K562 (cell line): ENCODE results near the gene PPP1R13L. TPM values are rescaled to one million over a fixed set of nuclear protein-coding genes. Genes with fewer than 3 reads are reported as not detected.
A peak's percentile ranks its signal among the peaks of the same experiment; 100 is the strongest.

Experiments
- ATAC-seq: fragments of 200-7000 bp; cut with Tn5 transposase; 3 replicates; pipeline ENCODE4 v1.9.1; 2020; ENCODE audit warnings: moderate library complexity
- BruUV-seq: library from RNA; stranded (reverse); fragments of 400-500 nt; replicated peaks from 2 replicates; lab custom pipeline; 2021; lab: Mats Ljungman, UMichigan
- CTCF ChIA-PET: fragments of 300-600 bp; formaldehyde crosslinking; extraction: SDS; loops from one replicate; lab custom pipeline; 2021; ENCODE audit warnings: low intra/inter-chr PET ratio; lab: Yijun Ruan, JAX
- POLR2A ChIA-PET: fragments of 300-600, 350-650 bp; sonication (Branson Sonifier 250); formaldehyde crosslinking; extraction: SDS; loops from one replicate; lab custom pipeline; 2021; ENCODE audit warnings: antibody characterized with exemption, inconsistent platforms; lab: Yijun Ruan, JAX
- DNase-seq, 4 experiments: peaks; one replicate each; pipeline versions ENCODE4 v3.0.0 to v3.0.0-alpha.2; 2011 to 2018; ENCODE audit warnings: low spot score in 3 of 4, mixed read lengths in 3 of 4; ENCODE audit errors: extremely low read depth in 1 of 4
- FAIRE-seq: peaks from 2 replicates; lab custom pipeline; 2011; peaks lifted over from hg19 to GRCh38; lab: Jason Lieb, UNC
- H2AFZ ChIP-seq: 2 replicates; pipeline ENCODE4 v1.6.0; 2011; ENCODE audit warnings: low read depth, low read length, control low read depth, inconsistent platforms
- H3K27ac ChIP-seq: fragments of 200-600 bp; 3 replicates; pipeline ENCODE4 v1.8.0; 2011; ENCODE audit warnings: low read depth, mild to moderate bottlenecking, control low read depth, inconsistent platforms, low read length, moderate library complexity, mixed read lengths; ENCODE audit errors: extremely low read depth
- H3K27me3 ChIP-seq, 2 experiments: fragments of 300-600 bp in 1 of 2; 2 replicates in 1 of 2; 3 replicates in 1 of 2; pipeline versions ENCODE4 v1.6.0 to v1.8.0; 2011; ENCODE audit warnings: inconsistent platforms in 2 of 2, low read length in 2 of 2, mild to moderate bottlenecking in 1 of 2, mixed read lengths in 1 of 2, moderate library complexity in 1 of 2; ENCODE audit not compliant: control insufficient read depth in 2 of 2, insufficient read depth in 2 of 2
- H3K36me3 ChIP-seq: fragments of 300-600 bp; 3 replicates; pipeline ENCODE4 v1.8.0; 2011; ENCODE audit warnings: mild to moderate bottlenecking, low read length, inconsistent platforms; ENCODE audit not compliant: control insufficient read depth, insufficient read depth
- H3K4me1 ChIP-seq, 2 experiments: fragments of 200-600 bp in 1 of 2; replicated peaks in 1 of 2; 2 replicates in 1 of 2; 3 replicates in 1 of 2; pipeline versions ENCODE4 v1.5.1 to v1.8.0; 2011; ENCODE audit warnings: inconsistent platforms in 2 of 2, low read length in 2 of 2, mild to moderate bottlenecking in 1 of 2, mixed read lengths in 1 of 2, moderate library complexity in 1 of 2; ENCODE audit not compliant: control insufficient read depth in 2 of 2, insufficient read depth in 2 of 2
- H3K4me2 ChIP-seq: 2 replicates; pipeline ENCODE4 v1.6.1; 2011; ENCODE audit warnings: low read length, control low read depth, inconsistent platforms, mixed read lengths; ENCODE audit not compliant: insufficient read depth
- H3K4me3 ChIP-seq: fragments of 200-600 bp; sonication (generic), shearing (Covaris generic); 2 replicates; pipeline ENCODE4 v1.5.1; 2016; ENCODE audit warnings: control low read depth, inconsistent platforms
- H3K79me2 ChIP-seq: fragments of 200-600 bp; 3 replicates; pipeline ENCODE4 v1.8.0; 2011; ENCODE audit warnings: low read length, inconsistent platforms; ENCODE audit not compliant: control insufficient read depth, insufficient read depth
- H3K9ac ChIP-seq, 2 experiments: 2 replicates each; pipeline versions ENCODE4 v1.6.0 to v1.6.1; 2011; ENCODE audit warnings: low read depth in 2 of 2, low read length in 2 of 2, control low read depth in 1 of 2, inconsistent platforms in 1 of 2, mild to moderate bottlenecking in 1 of 2, mixed read lengths in 1 of 2; ENCODE audit not compliant: insufficient read depth in 1 of 2
- H3K9me1 ChIP-seq: one replicate; pipeline ENCODE4 v1.6.0; 2011; ENCODE audit warnings: inconsistent platforms, mild to moderate bottlenecking, low read length, moderate library complexity; ENCODE audit not compliant: control insufficient read depth, insufficient read depth
- H3K9me3 ChIP-seq: replicated peaks from 2 replicates; pipeline ENCODE4 v1.5.1; 2011; ENCODE audit warnings: low read depth, low read length, inconsistent platforms; ENCODE audit not compliant: control insufficient read depth, insufficient read depth
- H4K20me1 ChIP-seq: replicated peaks from 2 replicates; pipeline ENCODE4 v1.6.1; 2011; ENCODE audit warnings: low read length, inconsistent platforms, mixed read lengths; ENCODE audit not compliant: control insufficient read depth, insufficient read depth
- DIDO1 ChIP-seq: fragments of 450-650 bp; IDR thresholded peaks from 2 replicates; pipeline ENCODE4 v1.6.1; 2016; ENCODE audit warnings: low read depth, missing biosample characterization, missing genetic modification characterization
- KDM1A ChIP-seq, 2 experiments: fragments of 450-650 bp; IDR thresholded peaks; 2 replicates each; pipeline ENCODE4 v1.6.1; 2016; ENCODE audit warnings: mild to moderate bottlenecking in 2 of 2
- NFIC ChIP-seq: fragments of 450-650 bp; IDR thresholded peaks from 2 replicates; pipeline ENCODE4 v1.6.1; 2017; ENCODE audit warnings: mild to moderate bottlenecking, inconsistent platforms
- RBM25 ChIP-seq: fragments of 200-400 bp; formaldehyde crosslinking; IDR thresholded peaks from 2 replicates; pipeline ENCODE4 v1.6.1; 2018; ENCODE audit warnings: low read length, low read depth, moderate library complexity; ENCODE audit not compliant: severe bottlenecking
- ZC3H11A ChIP-seq: IDR thresholded peaks from 2 replicates; pipeline ENCODE4 v1.6.1; 2012; ENCODE audit warnings: low read depth, low read length, improper control_type of control experiment
- ZFP36 ChIP-seq: fragments of 150-350 bp; IDR thresholded peaks from 2 replicates; pipeline ENCODE4 v1.6.1; 2018; ENCODE audit warnings: low read length, low read depth; ENCODE audit not compliant: partially characterized antibody
- ZNF316 ChIP-seq: fragments of 450-650 bp; IDR thresholded peaks from 2 replicates; pipeline ENCODE4 v1.6.1; 2016
- ZNF717 ChIP-seq: fragments of 250-450 bp; sonication (Bioruptor Pico); IDR thresholded peaks from 2 replicates; pipeline ENCODE4 v1.5.0; 2021
- WGBS: fragments of 100-300 bp; shearing (Covaris generic); methylation state at CpG from one replicate; pipeline ENCODE4 v1.1.6; 2016; ENCODE audit warnings: low coverage, mixed read lengths; ENCODE audit not compliant: insufficient coverage; ENCODE audit errors: missing lambda C conversion rate; 5-methylcytosine and 5-hydroxymethylcytosine counted together
- in situ Hi-C: fragments of 300-500 bp; cut with MboI; formaldehyde crosslinking; loops from 4 replicates; pipeline ENCODE4 v1.15.0; 2018; ENCODE audit warnings: inconsistent platforms, mixed read lengths
- intact Hi-C: fragments of 100-400 bp; cut with micrococcal nuclease; formaldehyde crosslinking; loops from 2 replicates; pipeline ENCODE4 v1.14.2; 2022
- polyA plus RNA-seq, 8 experiments: library from polyadenylated mRNA; depleted of rRNA in 4 of 8; stranded (reverse) in 5 of 8; unstranded in 3 of 8; fragments of >200 nt; fragmentation: Nextera tagmentation in 2 of 8; fragmentation: Illumina TruSeq in 1 of 8; extraction: Ambion mirVana in 2 of 8; extraction: Trizol in 1 of 8; gene quantifications; 2 replicates each; pipeline versions ENCODE4 v1.2.1 to v1.2.3, GENCODE V29; 2011 to 2014; ENCODE audit warnings: inconsistent platforms in 1 of 8, missing spikeins in 1 of 8
- total RNA-seq, 7 experiments: library from RNA; depleted of rRNA in 6 of 7; stranded (reverse); fragments of >200 nt in 6 of 7; fragmentation: Illumina TruSeq in 2 of 7; extraction: Trizol in 2 of 7; gene quantifications; 2 replicates each; pipeline versions ENCODE4 v1.2.1 to v1.2.3, GENCODE V29; 2011 to 2021; ENCODE audit warnings: low replicate concordance in 1 of 7

PPP1R13L gene
- total and polyA plus RNA-seq, 9 of the 15 experiments (the other 6 are each of a cell fraction or from before 2014, with no cell fraction given): 0.32 to 6.7 (median 2.0) TPM

DNA sequence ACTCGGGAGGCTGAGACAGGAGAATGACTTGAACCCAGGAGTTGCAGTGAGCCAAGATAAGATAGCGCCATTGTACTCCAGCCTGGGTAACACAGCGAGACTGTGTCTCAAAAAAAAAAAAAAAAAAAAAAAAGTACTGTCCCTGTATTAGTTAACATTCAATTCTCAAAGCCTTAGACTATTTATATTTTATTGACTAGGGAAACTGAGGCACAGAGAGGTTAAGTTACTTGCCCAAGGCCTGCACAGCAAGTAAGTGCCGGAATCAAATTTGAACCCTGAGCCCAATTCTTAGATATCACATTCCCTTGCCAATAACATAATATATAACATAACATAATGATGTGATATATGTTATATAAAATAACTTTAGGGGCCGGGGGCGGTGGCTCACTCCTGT lies 65.2 kb downstream of the PPP1R13L start:
- in situ Hi-C loops: loop anchor here (5.0 kb wide), 1 partner anchor 137 kb away; no protein-coding TSS in a partner anchor
- intact Hi-C loops: loop anchor here (10.0 kb wide), 1 partner anchor 325 kb away; no protein-coding TSS in a partner anchor
- no peak for TF ChIP-seq ZNF717 (CRISPR knock-in tag)
- no peak for TF ChIP-seq DIDO1 (tag)
- peak; percentile 71 for TF ChIP-seq RBM25
- no peak for TF ChIP-seq ZNF316
- TF ChIP-seq, all 486 proteins: peak for 1

DNA sequence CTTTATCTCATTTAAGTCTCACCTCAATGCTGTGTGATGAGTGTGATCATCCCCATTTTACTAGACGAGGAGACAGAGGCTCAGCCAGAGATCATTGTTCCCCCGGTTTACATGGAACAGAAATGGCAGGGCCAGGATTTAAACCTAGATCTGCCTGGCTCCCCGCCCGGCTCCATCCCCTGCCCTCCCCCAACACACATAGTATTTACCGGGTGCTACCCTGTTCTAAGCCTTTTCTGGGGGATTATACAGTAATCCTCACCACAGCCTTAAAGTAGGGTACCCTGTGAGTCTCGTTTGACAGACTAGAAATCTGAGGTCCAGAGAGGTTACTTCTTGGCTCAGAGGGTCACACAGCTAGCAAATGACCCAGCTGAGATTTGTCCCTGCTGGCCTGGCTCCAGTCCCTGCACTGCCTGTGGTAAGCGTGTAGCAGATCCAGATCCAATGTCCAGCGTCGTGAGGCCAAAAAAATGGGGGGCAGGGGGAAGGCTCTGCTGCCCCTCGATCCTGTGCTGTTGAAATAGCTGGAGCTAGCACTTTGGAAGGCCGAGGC lies 68.1 kb downstream of the PPP1R13L start:
- BruUV-seq: no TSS peak
- ChIA-PET CTCF (no interaction called here), POLR2A (interaction anchor here (0.7 to 1.0 kb wide), 3 partner anchors 11 to 202 kb away, joined by 3 read pairs; no protein-coding TSS in a partner anchor)
- 21% methylated on average over 11 of the region's 11 CpGs for WGBS
- Histone ChIP-seq H3K9ac (0 out of 4 replicates have a peak overlapping the region, but pooled peaks of 1 of the 2 experiments have one; percentile 28), H4K20me1 (no peaks in the 10 kb centered on the region), H3K9me3 (no peaks in the 10 kb centered on the region), H3K27me3 (peaks cover 7 to 8% of the 10 kb centered on the region in 2 experiments; a peak in 3 of 5 replicates), H3K79me2 (no peaks in the 10 kb centered on the region), H3K4me2 (no peak overlapping the region), H3K9me1 (no peaks in the 10 kb centered on the region), H3K36me3 (no peaks in the 10 kb centered on the region), H3K27ac (no peak overlapping the region), H3K4me1 (peaks cover 7 to 24% of the 10 kb centered on the region in 2 experiments; a peak in 4 of 5 replicates), H3K4me3 (no peak overlapping the region), H2AFZ (no peak overlapping the region)
- TF ChIP-seq KDM1A (IDR thresholded peaks at IDR 0.05) (peak; percentile 55 to 74; a peak in 3 of 4 replicates), NFIC (peak; percentile 33; the same call in 1 of the 2 replicates), ZC3H11A (no peak), ZFP36 (peak; percentile 31)
- intact Hi-C loops (loop anchor here (10.0 kb wide), 1 partner anchor 322 kb away; no protein-coding TSS in a partner anchor), in situ Hi-C loops (loop anchor here (5.0 kb wide), 1 partner anchor 134 kb away; no protein-coding TSS in a partner anchor)
- ATAC-seq: no peak
- DNase-seq: no peak
- no peak for FAIRE-seq

More for the DNA sequence above, 65.2 kb downstream of the PPP1R13L start:
- no peaks in the 10 kb centered on the region for H3K9me3 ChIP-seq
- ChIA-PET CTCF (interaction anchor here (1.7 kb wide), 1 partner anchor 322 kb away, joined by 6 read pairs; no protein-coding TSS in a partner anchor), POLR2A (interaction anchor here (1.5 kb wide), 1 partner anchor 156 kb away, joined by 3 read pairs; no protein-coding TSS in a partner anchor)
- no peaks in the 10 kb centered on the region for H3K36me3 ChIP-seq
- no peak overlapping the region for H3K4me2 ChIP-seq
- H3K9ac ChIP-seq: no peak overlapping the region
- ATAC-seq (no peak), DNase-seq (no peak), FAIRE-seq (no peak)
- H3K4me3 ChIP-seq: no peak overlapping the region
- H3K27ac ChIP-seq: no peak overlapping the region
- no peak overlapping the region for H2AFZ ChIP-seq
- no TSS peak for BruUV-seq
- H4K20me1 ChIP-seq: no peaks in the 10 kb centered on the region
- H3K79me2 ChIP-seq: no peaks in the 10 kb centered on the region
- H3K27me3 ChIP-seq: peaks cover 8 to 13% of the 10 kb centered on the region in 2 experiments; a peak in 3 of 5 replicates
- 76% methylated on average over 5 of the region's 6 CpGs for WGBS
- H3K9me1 ChIP-seq: no peaks in the 10 kb centered on the region
- H3K4me1 ChIP-seq: peaks cover 7 to 29% of the 10 kb centered on the region in 2 experiments; a peak in 4 of 5 replicates
